ENCODE results near the gene AGAP1.

AGAP1 gene

DNA sequence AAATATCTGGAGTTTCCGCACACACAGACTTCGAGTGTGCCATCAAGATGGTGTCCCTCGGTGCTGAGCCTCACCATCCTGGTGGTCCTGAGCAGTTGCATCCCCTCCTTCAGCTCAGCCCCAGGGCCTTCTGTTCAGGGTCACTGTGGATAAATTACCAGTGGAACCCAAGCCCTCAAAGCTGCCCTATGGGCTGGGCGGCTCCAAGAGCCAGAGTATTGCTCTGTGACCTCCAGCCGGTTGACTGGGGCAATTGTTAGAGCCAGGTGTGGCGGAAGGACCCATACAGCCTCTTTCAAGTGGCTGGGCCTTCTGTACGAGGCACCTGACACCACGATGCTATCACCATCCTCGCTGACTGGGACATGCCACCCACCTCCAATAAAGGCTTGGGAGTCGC lies 458.9 kb downstream of the AGAP1 start:
- DNase-seq (ENCODE audit: low read depth in 2 of 2): no peak
- TF ChIP-seq, protein P1, sequence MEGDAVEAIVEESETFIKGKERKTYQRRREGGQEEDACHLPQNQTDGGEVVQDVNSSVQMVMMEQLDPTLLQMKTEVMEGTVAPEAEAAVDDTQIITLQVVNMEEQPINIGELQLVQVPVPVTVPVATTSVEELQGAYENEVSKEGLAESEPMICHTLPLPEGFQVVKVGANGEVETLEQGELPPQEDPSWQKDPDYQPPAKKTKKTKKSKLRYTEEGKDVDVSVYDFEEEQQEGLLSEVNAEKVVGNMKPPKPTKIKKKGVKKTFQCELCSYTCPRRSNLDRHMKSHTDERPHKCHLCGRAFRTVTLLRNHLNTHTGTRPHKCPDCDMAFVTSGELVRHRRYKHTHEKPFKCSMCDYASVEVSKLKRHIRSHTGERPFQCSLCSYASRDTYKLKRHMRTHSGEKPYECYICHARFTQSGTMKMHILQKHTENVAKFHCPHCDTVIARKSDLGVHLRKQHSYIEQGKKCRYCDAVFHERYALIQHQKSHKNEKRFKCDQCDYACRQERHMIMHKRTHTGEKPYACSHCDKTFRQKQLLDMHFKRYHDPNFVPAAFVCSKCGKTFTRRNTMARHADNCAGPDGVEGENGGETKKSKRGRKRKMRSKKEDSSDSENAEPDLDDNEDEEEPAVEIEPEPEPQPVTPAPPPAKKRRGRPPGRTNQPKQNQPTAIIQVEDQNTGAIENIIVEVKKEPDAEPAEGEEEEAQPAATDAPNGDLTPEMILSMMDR (IDR thresholded peaks at IDR 0.05; ENCODE audit: low read depth, low read length): no peak
- no peak overlapping the region for H3K4me3 ChIP-seq (replicated peaks in 1 of 2; ENCODE audit: low read depth in 2 of 2, low read length in 2 of 2)

DNA sequence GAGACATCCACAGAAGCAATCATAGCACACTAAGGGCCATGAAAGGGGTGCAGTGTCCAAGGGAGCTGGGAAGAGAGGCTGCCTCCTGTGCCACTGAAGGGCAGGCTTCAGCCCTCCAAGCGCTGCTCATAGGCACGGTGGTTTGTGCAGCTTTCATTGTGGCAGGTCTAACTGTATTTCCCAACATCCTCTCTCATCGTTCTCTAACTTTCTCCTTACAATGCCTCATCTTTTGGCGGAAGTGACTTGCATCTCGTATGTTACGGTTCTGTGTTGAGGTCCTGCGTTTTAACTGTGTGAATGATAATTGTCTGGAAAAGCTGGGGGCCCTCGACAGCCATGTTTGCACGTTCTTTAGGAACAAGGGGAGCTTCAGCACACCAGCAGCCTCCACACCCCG lies 460.4 kb downstream of the AGAP1 start:
- DNase-seq (ENCODE audit: low read depth in 2 of 2): no peak
- H3K4me3 ChIP-seq (replicated peaks in 1 of 2; ENCODE audit: low read depth in 2 of 2, low read length in 2 of 2): no peak overlapping the region
- TF ChIP-seq, protein P1 (IDR thresholded peaks at IDR 0.05; ENCODE audit: low read depth, low read length): no peak

DNA sequence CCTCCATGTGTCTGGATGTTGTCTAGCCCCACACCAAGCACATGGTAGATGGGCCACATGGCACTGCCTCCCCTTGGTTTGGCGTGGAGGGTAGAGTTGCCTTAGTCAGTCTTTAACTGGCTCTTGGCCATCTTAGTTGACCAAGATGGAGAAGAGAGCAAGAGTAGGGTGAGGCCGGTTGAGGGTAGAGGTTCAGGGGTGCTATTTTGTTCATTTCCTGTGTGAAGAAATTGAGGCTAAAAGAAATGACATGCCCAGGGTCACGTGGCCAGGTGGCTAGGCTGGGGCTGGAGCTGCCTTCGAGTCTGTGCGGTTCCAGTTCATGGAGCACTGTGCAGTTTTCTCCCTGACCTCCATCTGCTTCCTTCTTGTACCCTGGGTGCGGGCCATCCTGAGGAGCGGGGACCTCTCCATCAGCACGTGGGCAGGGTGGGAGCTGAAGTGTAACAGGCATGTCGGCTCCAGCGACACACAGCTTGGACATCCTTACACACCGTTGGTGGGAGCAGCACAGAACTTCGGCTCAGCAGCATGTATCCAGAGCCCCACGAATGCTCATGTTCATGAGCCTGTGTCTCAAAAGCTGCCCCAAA lies 461.1 kb downstream of the AGAP1 start:
- DNase-seq (ENCODE audit: low read depth in 2 of 2): no peak
- TF ChIP-seq, protein P1 (IDR thresholded peaks at IDR 0.05; ENCODE audit: low read depth, low read length): no peak
- no peak overlapping the region for H3K4me3 ChIP-seq (replicated peaks in 1 of 2; ENCODE audit: low read depth in 2 of 2, low read length in 2 of 2)

DNA sequence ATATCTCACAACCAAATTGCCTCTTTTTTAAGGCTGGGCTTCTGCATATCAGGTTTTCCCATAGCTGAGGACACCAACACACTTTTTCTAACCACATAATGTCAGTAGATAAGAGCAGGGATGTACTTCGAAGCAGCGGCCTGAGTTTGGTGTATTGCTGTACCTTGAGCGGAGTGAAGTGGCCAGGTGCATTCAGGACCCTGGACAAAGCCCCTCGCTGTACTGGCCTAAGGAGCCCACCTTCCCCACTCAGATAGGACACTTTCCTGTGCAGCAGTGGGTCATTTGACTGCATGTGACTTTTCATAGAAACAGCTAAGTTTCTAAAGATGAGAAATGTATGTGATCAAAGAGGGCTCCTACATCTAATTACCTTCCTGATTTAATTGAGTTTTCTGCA lies 461.8 kb downstream of the AGAP1 start:
- no peak for DNase-seq (ENCODE audit: low read depth in 2 of 2)
- TF ChIP-seq, protein P1 (IDR thresholded peaks at IDR 0.05; ENCODE audit: low read depth, low read length): no peak
- H3K4me3 ChIP-seq (replicated peaks in 1 of 2; ENCODE audit: low read depth in 2 of 2, low read length in 2 of 2): no peak overlapping the region

DNA sequence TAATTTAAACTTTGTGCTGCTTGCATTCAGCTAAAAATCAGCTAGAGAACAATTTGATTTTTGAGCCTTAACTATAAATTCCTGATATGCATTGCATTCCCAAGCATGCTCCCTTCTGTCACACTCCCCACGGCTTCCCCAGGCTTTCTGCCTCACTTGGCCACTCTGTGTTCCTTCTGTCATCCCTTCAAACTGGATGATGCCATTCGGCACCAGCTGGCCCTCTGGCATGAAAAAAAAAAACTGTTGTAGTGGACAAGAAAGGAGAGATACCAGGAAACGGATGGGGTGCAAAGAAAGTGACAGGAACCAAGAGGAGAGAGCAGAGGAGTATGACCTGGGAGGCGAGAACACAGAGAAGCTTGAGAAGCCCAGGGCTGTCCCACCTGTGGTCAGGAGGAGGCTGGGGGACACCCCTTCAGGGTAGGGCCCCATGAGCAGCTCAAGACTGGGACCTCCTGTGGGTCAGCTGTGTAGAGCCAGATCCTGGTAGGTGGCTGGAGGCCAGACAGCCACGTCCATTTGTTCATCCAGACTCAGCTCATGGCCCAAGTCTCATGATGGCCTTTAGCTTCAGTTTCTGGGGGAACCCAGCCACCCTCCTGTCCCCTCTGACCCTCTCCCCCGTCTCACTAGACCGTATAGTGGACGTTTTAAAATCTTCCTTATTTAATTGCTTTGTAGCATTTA lies 462.6 kb downstream of the AGAP1 start:
- no peak overlapping the region for H3K4me3 ChIP-seq (replicated peaks in 1 of 2; ENCODE audit: low read depth in 2 of 2, low read length in 2 of 2)
- TF ChIP-seq, protein P1 (IDR thresholded peaks at IDR 0.05; ENCODE audit: low read depth, low read length): no peak
- no peak for DNase-seq (ENCODE audit: low read depth in 2 of 2)

DNA sequence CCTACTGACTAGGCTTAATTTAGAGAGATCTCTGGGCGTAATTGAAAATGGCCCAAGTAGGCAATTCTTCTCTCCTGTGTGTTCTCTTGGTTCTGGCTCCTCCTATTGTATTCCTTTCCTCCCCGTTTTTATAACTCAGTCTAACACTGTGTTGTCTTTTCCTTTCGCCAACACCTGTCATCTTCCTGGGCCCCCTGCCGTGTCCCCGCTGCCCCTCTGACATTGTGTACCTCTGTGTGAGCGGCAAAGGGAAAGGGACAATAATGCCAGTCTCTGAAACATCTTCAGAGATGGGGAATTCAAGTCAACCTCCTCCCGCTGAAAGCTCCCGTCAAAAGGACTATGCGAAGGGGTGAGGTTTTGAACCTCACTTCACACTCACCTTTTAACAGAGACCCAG lies 463.4 kb downstream of the AGAP1 start:
- H3K4me3 ChIP-seq (replicated peaks in 1 of 2; ENCODE audit: low read depth in 2 of 2, low read length in 2 of 2): no peak overlapping the region
- TF ChIP-seq, protein P1 (IDR thresholded peaks at IDR 0.05; ENCODE audit: low read depth, low read length): no peak
- no peak for DNase-seq (ENCODE audit: low read depth in 2 of 2)

Data from cardiac fibroblast (primary cell).